A673 (cell line): ENCODE data around the gene SEZ6L2.

Experiments used
- CTCF ChIP-seq: fragments of 300-800, 200-600 bp; sonication (generic); conservative IDR thresholded peaks from 2 replicates; pipeline ENCODE4 v1.5.1; 2017; ENCODE audit warnings: low read depth, mild to moderate bottlenecking, antibody characterized with exemption, low read length, moderate library complexity, mixed read lengths
- EZH2 ChIP-seq: fragments of 200-600 bp; sonication (generic); IDR thresholded peaks from 2 replicates; pipeline ENCODE4 v1.6.1; 2017; ENCODE audit warnings: borderline replicate concordance, low read depth, mild to moderate bottlenecking, mixed read lengths, antibody characterized with exemption, low read length; ENCODE audit not compliant: poor library complexity, severe bottlenecking

GRCh38 chr16:29830774-29831173 is 68.6 kb downstream of the SEZ6L2 start:
- TF ChIP-seq CTCF: no peak
- no peak for TF ChIP-seq EZH2
